Measurements from ENCODE around the gene ARHGAP42.

Gene ARHGAP42

DNA sequence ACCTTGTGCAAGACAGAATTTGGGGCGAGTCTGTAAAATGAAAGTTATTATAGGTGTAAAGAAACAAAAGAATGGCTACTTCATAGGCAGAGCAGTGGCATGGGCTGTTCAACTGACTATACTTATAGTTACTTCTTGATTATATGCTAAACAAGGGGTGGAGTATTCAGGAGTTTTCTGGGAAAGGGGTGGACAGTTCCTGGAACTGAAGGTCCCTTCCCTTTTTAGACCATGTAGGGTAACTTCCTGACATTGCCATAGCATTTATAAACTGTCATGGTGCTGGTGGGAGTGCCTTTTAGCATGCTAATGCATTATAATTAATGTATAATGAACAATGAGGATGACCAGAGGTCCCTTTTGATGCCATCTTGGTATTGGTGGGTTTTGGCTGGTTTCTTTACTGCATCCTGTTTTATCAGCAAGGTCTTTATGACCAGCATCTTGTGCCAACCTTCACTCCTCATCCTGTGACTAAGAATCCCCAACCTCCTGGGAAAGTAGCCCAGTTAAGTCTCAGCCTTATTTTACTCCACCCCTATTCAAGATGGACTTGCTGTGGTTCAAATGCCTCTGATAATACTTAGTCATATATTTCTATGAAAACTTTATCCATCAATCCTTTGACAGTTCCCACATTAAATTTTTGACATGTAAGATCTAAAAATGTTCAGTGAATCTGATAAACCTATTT is 118.6 kb downstream of the ARHGAP42 start:
- DNase-seq: no peak

DNA sequence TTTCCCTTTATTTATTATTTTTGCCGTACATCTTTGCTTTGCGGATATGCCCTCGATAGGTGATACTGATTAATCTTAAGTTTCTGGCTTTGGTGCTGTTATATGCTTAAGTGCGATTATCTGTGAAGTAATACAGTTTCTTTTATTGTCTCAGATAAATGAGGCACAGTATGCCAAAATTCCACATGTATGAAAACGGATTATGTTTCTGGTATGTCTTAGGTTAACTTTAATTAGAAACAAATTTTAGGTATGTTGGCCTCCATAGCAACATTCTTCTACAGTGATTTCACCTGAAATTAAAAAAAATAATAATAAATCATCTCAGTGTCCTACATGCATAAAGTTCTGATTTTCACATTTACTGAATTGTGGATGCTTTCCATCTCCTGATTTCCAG is 119.2 kb downstream of the ARHGAP42 start:
- no peak for DNase-seq

DNA sequence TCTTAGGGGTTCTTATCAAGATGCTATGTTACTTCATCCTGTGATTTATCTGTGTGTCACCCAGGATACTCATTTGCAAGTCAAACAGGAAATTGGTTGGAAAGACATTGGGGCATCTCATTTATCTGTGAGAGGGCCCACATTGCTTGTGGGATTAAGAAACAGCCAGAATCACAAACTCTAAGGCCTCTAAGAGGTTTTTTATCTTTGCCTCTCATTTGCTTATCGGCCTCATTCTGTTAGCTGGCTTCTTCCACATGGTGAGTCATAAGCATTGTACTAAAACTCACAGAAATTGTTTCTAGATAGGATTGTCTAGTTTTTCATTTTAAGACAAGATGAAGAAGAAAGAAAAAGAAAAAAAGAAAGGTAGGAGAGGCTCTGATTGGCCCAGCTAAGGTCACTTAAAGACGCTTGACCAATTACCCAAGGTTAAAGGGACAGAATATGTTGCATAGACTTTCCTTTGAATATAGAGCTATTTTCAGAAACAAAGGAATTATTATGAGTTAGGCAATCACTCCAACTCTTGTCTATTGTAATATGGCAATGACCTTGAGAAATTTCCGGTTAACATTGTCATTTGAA is 121.9 kb downstream of the ARHGAP42 start:
- no peak for DNase-seq

DNA sequence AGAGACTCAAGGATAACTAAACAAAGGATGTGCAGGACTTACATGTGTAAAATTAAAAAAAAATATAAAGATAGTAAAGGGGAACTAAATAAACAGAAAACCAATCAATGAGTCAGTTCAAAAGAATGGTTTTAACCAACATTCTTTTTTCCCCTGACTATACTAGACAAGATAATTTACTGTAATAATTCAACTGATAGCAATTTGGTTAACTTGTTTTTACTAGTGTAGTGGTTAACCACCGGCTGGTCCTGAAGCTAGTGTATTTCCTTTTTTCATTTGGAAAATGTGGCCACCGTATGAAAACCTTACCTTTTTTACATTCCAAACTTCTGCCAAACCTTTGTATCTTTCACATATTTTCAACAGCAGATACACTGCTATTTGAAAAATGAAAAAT is 123.1 kb downstream of the ARHGAP42 start:
- no peak for DNase-seq

DNA sequence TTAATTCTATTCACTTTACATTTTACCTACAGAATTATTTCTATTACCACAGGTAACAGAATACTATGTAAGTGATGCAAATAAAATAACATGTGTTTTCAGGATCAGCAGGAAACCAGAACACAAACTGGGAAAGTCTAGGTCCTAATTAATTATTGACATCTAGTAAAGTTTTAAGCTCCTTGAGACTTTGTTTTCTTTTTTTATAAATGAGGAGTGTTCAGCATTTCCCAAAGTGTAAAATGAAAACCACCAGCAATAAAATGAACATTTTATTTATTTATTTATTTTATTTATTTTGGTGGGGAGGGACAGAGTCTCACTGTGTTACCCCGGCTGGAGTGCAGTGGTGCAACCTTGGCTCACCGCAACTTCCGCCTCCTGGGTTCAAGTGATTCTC is 123.6 kb downstream of the ARHGAP42 start:
- DNase-seq: no peak

DNA sequence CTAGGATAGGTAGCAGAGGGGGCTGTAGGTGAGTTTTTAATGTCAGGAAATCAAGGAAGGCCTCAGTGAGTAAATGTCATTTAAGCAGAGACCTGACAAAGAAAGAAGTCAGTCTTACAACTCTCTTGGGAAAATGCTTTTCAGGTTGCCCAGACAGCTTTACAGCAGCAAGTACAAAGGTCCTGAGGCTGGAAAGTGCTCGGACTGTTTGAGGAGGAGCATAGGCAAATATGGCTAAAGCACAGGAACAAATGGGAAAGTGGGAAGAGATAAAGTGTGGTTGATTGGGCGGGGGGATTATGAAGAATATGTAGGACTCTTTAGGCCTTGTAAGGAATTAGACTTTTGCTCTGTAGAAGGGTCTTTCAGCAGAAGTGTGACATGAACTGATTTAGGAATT is 125.4 kb downstream of the ARHGAP42 start:
- DNase-seq: no peak

DNA sequence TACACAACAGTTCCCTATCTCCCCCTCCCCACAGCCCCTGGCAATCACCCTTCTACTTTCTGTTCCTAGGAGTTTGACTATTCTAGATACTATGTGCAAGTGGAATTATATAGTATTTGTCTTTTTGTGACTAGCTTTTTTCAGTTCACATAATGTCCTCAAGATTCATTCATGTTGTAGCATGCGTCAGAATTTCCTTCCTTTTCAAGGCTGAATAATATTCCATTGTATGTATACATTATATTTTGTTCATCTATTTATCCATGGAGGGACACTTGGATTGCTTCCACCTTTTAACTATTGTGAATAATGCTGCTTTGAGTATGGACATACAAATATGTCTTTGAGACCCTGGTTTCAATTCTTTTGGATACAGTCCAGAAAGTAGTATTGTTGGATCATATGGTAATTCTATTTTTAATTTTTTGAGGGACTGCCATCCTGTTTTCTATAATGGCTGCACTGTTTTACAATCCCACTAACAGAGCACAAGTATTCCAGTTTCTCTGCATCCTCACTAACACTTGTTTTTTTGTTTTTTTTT is 128.8 kb downstream of the ARHGAP42 start:
- DNase-seq: no peak

DNA sequence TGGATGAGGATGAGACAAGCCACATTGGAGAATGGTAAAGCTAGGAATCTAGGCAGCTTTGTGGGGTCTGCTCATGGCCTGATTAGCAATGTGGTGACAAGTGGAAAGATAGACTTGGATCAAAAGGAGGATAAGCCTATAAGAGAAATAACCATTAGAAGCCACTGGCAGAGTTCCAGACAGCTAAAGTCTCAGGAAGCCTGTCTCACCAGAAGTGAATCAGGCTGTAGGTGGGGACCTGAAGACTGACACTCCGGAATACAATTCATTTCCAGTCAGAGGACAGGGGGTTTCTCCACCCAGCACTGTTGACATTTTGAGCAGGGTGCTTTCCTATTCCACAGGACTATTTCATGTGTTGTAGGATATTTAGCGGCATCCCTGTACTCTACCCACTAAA is 129.7 kb downstream of the ARHGAP42 start:
- no peak for DNase-seq

DNA sequence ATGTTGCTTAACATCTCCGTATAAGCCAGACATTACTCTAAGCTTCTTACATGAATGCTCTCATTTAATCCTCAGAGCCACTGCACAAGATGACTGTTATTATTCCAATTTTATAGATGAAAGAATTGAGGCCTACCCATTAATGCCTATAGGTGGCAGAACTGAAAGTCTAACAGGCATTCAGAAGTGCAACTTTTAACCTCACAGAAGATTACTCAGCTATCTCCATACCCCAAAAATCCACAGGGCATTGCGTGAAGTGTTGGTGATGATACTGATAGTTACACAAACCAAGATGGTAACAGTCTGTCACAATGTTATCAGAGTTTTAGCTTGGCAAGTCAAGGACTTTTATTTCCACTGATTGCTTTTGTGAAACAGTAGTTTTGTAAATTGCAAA is 130.5 kb downstream of the ARHGAP42 start:
- DNase-seq: no peak

DNA sequence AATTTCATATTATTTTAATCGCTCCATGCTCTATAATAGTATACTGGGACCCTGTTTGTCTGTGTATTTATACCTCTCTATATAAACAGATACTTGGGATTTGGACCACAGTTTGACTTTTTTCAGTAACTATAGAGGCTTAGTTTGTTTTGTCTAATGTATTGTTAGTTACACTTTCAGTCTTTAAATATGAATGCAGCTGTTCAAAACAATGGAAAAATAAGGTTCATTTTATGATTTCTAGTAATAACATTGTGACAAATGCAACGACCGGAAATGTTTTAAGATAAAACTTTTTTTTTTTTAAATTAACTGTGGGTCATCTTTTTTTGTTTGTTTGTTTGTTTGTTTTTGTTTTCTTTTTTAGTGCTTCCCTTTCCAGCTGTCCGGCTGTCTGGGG is 133.5 kb downstream of the ARHGAP42 start:
- DNase-seq: no peak

DNA sequence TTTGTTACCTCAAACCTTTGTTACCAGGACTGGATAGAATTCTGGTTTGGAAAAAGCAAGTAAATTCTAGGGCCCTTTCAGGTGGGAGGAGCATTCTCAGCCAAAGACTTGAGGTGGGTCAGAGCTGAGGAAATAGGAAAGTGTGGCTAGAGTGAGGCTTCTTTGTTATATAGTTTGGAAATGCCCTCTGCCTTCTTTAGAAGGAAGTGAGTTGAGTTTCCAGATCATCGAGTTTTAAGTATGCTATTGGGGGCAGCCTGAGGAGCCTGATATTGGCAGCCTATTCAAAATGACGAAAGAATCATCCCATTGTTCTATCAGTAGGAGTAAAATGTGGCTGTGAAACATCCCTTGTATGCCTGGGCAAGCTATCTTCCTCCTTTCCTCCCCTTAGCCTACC is 134.1 kb downstream of the ARHGAP42 start:
- no peak for DNase-seq

DNA sequence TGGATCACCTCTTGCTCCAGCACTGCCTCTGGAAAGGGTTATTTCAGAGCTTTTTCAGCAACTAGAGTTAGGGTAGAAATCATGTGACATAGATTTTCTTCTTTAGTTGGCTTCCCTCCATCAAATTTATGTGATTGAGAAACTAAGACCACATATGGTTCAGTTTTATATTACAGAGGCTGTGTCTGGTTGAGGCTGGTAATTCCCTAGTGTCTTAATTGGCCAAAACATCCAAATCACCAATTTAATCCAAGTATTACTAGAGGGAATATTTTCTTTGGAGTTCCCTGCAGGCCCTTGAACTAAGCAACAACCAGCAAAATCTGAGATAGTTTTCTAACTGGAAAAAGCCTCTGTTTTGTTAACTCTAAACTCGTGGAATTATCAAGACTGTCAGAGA is 136.3 kb downstream of the ARHGAP42 start:
- no peak for DNase-seq

DNA sequence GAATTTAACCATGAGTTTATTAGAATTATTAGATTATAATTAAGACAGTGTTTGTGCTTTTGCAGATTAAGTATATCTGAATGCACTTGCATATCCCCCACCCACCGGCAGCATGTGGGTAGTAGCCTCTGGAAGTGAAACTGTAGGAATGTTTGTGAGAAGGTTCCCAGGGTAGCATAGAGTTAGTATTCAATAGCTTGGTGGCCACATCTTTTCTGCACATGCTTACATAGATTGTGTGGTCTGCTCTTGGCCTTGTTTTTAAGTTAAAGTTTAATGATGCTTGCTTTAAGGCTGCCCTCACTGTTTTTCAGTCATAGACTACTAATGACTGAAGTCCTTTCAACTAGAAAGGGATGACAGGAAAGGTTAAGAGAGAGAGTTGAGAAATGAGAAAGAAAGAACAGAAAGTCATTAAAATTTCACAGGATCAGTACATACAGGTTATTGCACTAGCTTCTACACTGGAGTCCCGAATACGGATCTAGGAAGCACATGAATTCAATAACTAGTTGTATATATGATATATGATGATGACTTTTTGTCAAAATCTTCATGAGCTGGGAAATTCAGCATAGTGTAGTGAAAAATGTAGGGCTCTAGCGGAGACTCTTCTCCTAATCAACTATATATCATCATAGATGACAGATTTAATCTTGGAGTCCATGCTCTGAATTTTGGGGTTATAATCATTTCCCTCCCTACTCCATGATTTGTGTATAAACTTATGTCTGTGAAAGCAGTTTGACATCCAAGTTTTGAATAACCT is 137.1 kb downstream of the ARHGAP42 start:
- no peak for DNase-seq

DNA sequence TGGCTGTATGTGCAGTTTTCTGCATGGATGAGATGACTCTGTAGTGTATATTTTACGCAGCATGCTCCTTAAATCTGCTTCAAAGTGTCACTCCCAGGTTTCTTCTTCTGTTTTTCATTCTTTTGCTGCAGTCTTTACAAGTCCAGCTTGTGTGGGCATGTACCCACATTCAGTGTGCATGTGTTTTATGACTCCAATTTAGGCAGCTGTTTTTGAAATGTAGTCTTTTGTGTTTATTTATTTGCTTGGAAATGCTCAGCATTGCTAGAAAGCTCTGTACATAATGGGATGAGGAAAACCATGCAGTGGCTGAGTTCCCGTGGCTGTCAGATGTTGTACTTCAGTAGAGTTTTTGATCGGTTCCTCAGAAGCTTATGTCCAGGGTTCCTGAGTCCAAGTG is 138.5 kb downstream of the ARHGAP42 start:
- DNase-seq: no peak

DNA sequence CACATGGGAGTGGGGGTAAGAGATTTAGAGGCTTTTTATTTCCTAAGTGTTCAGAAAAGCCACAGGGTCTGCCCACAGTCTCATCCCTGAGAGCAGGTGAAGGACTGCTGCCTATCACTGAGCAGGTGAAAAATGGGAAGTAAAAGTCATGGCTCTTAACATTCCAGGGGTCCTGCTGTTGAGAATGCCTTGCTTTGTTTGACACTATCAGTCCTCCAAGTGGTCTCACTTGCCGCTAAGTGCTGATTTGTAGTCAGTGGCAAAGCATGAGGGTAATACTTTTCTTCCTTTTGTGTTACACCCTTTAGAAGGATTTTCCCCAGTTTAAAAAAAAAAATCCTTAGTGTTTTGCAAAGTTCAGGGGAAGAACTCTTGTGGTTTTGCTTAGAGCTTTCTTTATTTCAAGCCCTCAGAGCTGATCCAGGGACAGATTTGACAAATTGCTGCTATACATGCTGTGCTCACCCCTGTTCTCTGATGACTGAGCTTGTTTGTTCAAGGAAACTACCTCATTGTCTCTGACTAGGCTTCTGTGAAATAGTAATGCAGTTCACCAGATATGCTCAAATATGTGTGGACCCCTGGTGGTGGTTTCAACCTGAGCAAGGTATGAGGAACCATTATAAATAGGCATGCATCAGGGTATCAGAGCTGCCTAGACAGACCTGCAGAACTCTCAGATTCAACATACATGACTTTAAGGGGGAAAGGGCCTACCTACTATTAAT is 141.0 kb downstream of the ARHGAP42 start:
- no peak for DNase-seq

DNA sequence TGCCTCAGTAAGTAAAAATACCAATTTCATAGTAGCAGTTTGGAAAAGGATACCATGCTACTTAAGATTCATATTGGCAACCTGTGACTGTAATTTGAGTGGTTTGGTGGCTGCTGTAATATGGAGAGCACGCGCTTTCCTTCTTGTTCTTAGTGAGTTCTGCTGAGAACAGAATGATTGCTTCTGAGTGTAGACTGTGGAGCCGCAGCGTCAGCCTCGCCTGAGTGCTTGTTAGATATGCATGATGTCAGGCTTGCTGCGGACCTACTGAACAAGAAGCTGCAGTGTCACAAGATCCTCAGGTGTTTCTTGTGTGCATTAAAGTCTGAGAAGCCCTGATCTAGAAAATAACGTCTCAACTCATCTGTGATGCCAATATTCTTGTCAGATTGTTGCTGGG is 143.2 kb downstream of the ARHGAP42 start:
- no peak for DNase-seq

DNA sequence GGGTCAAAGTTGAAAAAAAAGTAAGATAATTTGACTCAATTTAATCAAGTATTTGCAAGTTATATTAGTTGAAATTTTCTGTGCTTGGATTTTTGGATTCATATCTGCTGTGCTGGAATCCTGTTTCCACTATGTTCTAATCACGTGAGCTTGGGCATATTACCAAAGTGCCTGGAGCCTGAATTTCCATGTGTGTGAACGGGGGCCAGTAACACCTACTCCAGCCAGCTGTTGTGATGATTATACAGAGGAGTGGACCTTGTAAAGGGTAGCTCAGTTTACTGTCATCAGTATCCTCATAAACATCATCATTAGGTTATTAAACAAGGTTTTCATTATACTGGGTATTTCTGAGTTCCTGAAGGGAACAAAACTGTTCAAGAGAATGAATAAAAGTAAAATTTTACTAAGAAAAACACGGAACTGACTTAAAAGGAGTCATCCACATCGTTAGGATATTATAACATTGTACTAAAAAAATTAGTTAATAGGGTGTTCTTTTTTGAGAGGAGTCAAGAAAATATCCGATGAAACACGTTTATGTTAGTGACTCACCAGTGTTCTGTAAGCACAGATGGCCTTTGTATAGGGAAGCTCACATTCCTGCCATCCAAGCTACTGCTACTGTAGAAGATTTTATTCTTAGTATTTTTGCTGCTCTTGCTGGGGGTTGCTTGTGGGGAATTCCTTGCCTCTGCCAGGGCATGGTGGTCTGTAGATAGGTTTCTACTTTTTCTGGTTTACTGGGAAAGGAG is 144.1 kb downstream of the ARHGAP42 start:
- no peak for DNase-seq

DNA sequence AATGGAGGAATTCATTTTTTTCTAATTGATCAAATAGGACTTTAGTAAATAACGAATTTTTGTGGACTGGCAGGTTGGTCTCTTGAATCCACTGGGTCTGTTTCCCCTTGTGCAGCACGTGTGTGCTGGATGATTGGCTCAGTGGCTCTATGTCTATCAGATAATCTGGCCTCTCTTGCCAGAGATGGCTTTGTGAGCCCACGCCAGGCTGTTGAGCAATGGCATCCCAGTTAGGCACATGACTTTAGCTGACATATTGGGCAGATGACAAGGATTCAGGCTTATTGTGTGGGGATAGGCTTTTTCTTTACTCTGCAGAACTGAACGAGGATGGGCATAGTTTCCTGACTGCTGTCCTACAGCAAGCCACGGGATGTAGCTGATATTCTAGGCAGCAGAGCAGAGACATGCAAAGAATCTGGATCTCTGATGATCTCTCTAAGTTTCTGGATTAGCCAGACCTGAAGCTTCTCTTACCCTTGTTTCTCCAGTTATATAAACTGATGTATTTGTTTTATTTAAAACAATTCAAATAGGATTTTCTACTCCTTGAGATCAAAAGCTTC is 144.9 kb downstream of the ARHGAP42 start:
- DNase-seq: no peak

DNA sequence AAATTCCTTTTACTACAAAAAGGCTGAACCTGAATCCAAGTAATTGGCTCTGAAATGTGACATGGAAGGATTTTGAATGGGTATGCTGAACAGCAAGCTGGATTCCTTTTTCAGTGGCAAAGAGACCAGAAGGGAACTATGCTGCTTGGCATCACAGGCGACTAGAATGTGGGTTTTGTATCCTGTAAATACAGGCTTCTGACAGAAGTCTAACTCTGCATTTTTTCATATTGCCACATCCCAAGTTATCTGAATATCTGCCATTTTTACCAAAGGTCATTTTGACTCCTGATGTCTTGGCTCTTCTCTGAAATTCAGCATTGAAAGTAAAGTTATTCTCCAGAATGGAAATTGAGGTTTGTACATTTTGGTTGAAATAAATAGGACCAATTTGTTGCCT is 145.7 kb downstream of the ARHGAP42 start:
- DNase-seq: no peak

DNA sequence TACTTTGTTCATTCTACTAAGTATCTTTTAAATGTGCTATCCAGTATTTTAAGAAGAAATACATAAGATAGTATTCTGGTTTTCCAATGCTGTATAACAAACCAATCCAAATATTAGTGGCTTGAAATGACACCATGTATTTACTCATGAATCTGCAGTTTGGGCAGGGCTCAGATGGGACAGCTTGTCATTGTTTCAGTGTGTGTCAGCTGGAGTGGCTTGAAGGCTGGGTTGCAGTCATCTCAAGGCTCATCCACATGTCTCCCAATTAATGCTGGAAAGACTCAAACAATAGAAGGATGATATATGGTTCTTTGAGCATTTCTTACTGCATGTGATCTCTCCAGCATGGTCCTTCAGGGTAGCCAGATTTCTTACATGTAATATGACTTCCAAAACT is 146.2 kb downstream of the ARHGAP42 start:
- DNase-seq: no peak

DNA sequence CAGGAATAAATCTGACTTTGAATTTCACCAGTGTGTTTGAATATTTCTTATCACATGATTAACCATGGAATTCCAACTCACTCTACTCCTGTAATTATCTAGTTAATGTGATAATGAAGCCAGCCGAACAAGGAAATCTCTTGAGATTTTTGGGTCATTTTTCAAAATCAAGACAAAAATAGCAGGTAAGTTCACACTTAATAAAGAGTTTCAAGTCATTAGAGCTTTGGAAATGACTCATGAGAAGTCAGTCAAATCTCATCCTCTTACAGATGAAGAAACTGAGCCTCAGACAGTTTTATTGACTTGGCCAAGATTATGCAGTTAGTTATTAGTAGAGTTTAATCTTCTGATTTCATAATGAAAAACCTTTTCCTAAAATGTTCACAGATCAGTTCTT is 148.8 kb downstream of the ARHGAP42 start:
- DNase-seq: no peak

DNA sequence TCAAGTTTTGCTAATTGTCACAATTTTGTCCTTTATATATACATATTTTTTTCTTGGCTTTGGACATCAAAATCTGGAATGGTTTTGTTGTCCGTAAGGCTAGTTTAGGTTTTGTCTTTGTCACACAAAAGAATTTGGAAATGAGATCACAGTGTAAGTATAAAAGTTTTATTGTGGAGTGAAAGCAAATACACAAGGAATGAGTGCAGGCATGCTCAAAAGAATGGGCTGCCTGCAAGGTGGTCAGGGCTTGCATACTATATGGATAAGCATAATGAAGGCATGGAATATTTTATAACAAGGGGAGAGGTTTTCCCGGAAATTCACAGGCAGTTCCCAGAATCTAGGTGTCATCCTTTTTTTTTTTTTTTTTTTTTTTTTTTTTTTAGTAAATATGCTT is 150.2 kb downstream of the ARHGAP42 start:
- no peak for DNase-seq
